Mucosa of descending colon (tissue), 3 donors: ENCODE measurements around the gene GATA5. TPM values are rescaled to one million over a fixed set of nuclear protein-coding genes. Genes with fewer than 3 reads are reported as not detected.

Source experiments
- ATAC-seq: fragments of 200-7000 bp; cut with Tn5 transposase; one replicate; pipeline ENCODE4 v1.9.1; 2020; ENCODE audit warnings: mild to moderate bottlenecking, moderate library complexity
- DNase-seq, 3 donors: peaks; one replicate each; pipeline ENCODE4 v3.0.0-alpha.2; 2020
- H3K36me3 ChIP-seq: fragments of 200-600 bp; one replicate; pipeline ENCODE4 v1.8.0; 2021; ENCODE audit warnings: low read depth, mild to moderate bottlenecking
- H3K4me1 ChIP-seq: fragments of 200-600 bp; one replicate; pipeline ENCODE4 v1.8.0; 2021; ENCODE audit warnings: low read depth, mild to moderate bottlenecking
- H3K4me3 ChIP-seq: fragments of 200-600 bp; one replicate; pipeline ENCODE4 v1.8.0; 2021; ENCODE audit warnings: mild to moderate bottlenecking
- H3K9me3 ChIP-seq: fragments of 200-600 bp; one replicate; pipeline ENCODE4 v1.8.0; 2021; ENCODE audit warnings: mild to moderate bottlenecking
- intact Hi-C, 2 donors: fragments of 100-400 bp; cut with DNase I in 1 of 2; cut with micrococcal nuclease in 1 of 2; formaldehyde crosslinking; loops; one replicate each; pipeline versions ENCODE4 v1.11.0 to v1.11.1; 2022; cut with DNase I, micrococcal nuclease
- total RNA-seq, 3 donors: library from RNA; stranded (reverse); fragmentation: NEBNext Ultra II Directional in 2 of 3; extraction: Animal tissue kit (Norgen Biotek cat#: 25700) in 2 of 3; gene quantifications; one replicate each; pipeline versions ENCODE4 v1.2.1 to v1.2.4, GENCODE V29; 2021 to 2023
- TF ChIP-seq, protein P1 (sequence below): fragments of 200-600 bp; IDR thresholded peaks from one replicate; pipeline ENCODE4 v1.8.0; 2022; ENCODE audit warnings: antibody characterized with exemption, mild to moderate bottlenecking
- donor health status: DM: no; HTN: no; CAD: no; lungs with moderate emphysema.
- donor health status: DM: no; HTN: no; CAD: no.
- donor health status: DM: no; HTN: yes; CAD: no.

GATA5 gene
- total RNA-seq, 3 donors from 2014 or later: 0.14 to 0.22 TPM; not detected in 1

DNA sequence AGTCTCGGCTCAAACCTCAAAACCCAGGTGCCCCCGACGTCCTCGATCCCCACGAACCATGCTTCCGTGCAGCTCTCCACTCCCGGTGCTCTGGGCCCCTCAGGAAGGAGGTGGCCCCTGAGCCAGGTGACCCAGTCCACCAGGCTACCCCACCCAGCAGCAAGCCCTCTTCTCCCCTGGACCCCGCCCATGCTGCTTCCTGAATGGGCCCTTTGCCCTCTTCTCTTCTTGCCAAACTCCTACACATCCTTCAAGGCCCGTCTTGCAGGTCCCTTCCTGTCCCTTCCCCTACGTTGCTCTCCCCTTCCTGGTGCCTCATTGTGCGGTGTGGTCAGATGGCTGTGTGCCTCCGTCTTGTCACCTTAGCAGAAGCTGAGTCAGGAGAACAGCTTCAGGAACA, 3.4 kb upstream of the GATA5 start:
- DNase-seq (no peak), ATAC-seq (no peak)
- H3K4me3 ChIP-seq: no peak overlapping the region
- no peaks in the 10 kb centered on the region for H3K9me3 ChIP-seq
- intact Hi-C loops: no loop called here
- TF ChIP-seq, protein P1, sequence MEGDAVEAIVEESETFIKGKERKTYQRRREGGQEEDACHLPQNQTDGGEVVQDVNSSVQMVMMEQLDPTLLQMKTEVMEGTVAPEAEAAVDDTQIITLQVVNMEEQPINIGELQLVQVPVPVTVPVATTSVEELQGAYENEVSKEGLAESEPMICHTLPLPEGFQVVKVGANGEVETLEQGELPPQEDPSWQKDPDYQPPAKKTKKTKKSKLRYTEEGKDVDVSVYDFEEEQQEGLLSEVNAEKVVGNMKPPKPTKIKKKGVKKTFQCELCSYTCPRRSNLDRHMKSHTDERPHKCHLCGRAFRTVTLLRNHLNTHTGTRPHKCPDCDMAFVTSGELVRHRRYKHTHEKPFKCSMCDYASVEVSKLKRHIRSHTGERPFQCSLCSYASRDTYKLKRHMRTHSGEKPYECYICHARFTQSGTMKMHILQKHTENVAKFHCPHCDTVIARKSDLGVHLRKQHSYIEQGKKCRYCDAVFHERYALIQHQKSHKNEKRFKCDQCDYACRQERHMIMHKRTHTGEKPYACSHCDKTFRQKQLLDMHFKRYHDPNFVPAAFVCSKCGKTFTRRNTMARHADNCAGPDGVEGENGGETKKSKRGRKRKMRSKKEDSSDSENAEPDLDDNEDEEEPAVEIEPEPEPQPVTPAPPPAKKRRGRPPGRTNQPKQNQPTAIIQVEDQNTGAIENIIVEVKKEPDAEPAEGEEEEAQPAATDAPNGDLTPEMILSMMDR: no peak
- H3K36me3 ChIP-seq: no peaks in the 10 kb centered on the region
- peaks cover 3% of the 10 kb centered on the region for H3K4me1 ChIP-seq

DNA sequence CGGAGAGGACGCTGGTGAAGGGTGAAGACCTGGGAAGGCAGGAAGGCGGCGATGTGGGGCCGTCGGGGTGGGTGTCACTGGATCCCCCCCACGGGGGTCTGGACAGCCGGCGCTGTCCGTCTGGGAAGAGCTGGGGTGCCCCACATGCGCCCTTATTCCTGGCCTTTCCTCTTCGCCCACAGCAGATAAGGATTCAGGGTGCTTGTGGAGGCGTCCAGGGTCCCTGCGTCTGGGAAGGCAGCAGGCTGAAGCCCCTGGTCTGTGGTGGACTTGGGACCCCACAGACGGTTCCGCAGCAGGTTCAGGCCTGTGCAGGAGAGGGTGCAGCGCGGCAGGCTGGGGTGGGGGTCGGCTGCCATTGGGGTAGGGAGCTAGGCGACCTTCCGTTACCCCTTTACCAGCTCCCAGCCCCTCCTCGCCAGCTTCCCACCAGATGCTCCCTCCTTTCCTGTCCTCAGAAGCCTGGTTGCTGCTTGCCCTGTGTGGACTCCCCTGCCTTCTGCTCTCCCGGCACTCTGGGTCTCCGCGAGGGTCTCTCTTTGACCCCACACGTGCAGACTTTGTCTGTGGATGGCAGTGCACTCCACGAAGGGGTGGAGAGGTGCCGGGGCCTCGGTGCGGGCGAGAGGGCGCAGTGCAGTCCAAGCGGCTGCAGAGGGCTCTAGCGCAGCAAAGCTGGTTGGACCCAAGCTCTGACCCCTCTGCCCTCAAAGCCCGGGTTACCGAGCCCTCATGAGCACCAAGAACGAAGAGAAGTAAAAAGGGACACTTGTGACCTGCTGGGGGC, 2.1 kb upstream of the GATA5 start:
- intact Hi-C loops: no loop called here
- Histone ChIP-seq H3K4me1 (peaks cover 3% of the 10 kb centered on the region), H3K36me3 (no peaks in the 10 kb centered on the region), H3K9me3 (no peaks in the 10 kb centered on the region), H3K4me3 (no peak overlapping the region)
- DNase-seq: no peak
- TF ChIP-seq, protein P1: no peak
- no peak for ATAC-seq

DNA sequence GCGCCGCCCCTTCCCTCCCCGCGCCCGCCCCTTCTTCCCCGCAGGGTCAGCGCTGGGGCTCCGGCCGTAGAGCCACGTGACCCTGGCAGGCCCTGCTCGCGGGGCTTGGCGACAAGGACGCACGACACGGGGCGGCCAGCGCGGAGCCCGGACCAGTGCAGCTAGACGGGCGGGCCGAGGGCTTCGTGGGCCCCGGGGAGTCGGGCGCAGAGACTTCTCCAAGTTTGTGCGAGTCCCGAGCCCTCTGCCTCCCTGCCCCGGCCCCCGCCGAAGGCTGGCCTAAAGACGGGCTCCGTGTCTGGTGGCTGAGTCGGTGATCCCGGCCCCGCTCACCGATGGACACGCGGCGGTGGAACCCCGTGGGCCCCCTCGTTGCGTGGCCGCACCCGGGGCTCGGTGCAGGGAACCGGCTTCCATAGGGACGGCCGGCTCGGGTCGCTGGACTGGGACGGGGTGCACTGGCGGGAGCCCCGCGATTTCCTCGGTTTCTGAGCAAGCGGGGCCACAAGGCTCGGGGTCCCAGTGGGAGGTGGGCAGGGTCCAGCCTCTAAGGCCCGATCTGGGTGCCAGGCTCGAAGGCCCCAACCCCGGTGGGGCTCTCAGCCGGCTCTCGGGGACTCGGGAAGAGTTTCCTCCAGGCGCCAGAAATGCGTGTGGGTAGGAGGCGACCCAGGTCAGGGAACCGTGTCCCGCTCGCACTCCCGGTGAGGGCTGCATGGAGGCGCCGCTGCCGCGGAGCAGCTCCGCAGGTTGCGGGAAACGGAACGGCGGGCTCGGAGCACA, 452 bp upstream of the GATA5 start:
- TF ChIP-seq, protein P1: no peak
- DNase-seq (no peak), ATAC-seq (no peak)
- intact Hi-C loops: no loop called here
- H3K4me1 ChIP-seq: peaks cover 3% of the 10 kb centered on the region
- no peak overlapping the region for H3K4me3 ChIP-seq
- no peaks in the 10 kb centered on the region for H3K9me3 ChIP-seq
- H3K36me3 ChIP-seq: no peaks in the 10 kb centered on the region

DNA sequence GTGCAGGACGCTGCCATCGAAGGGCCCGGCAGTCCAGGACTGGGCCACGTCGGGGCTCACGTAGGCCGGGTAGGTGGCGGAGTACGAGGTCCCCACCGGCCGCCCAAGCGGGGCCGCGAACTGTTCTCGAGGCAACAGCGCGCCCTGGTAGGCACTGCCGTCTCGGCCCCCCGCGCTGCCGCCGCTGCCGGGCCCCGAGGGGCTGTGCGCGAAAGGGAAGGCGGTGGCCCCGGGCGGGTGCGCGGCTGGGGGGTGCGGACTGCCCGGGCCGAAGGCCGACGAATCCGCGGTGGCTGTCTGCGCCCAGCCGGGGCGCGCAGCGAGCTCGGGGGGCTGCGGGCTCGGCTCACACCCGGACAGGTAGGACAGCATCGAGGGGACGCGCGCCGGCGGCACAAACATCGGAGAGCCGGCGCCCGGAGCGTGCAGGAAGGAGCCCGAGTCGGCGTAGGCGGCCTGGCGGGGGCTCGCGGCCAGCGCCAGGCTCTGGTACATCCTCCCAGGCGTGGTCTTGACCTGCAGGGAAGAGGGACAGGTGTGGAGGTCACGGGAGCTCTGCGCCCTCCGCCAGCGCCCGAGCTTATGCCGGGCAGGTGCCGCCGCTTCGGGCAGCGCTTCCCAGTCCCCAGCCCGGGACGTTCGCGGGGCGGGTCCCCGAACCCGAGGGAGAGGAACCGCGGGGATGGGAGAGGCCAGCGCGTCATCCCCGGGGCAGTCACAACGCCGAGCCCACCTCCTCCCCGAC, 596 bp downstream of the GATA5 start:
- ATAC-seq (no peak), DNase-seq (no peak)
- H3K4me3 ChIP-seq: no peak overlapping the region
- no peaks in the 10 kb centered on the region for H3K9me3 ChIP-seq
- TF ChIP-seq, protein P1: no peak
- H3K4me1 ChIP-seq: peaks cover 3% of the 10 kb centered on the region
- intact Hi-C loops: no loop called here
- no peaks in the 10 kb centered on the region for H3K36me3 ChIP-seq

DNA sequence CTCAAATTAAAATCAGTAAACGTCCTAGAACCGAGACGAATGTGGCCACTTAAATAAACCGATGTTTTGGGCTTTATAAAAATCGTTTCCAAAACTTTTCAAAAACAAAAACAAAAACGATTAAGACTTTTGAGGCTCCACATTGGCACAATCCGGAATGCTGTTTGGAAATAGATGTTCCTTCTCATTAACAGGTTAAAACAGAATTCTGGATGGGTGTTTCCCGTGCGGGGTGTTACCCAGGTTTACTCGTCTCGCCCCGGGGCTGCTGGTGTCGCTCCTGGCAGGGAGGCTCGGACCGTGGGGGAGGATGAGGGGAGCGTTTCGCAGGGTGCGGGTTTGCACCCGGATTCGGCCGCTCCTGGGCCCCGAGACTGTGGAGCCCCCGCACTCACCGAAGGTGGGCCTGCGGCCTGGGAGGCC, 1.2 kb downstream of the GATA5 start:
- no peak overlapping the region for H3K4me3 ChIP-seq
- H3K36me3 ChIP-seq: no peaks in the 10 kb centered on the region
- peaks cover 3% of the 10 kb centered on the region for H3K4me1 ChIP-seq
- TF ChIP-seq, protein P1: no peak
- ATAC-seq (no peak), DNase-seq (no peak)
- intact Hi-C loops: no loop called here
- H3K9me3 ChIP-seq: no peaks in the 10 kb centered on the region
